ENCODE data around the gene ELMOD3. TPM values are rescaled to one million over a fixed set of nuclear protein-coding genes. Genes with fewer than 3 reads are reported as not detected.

ELMOD3 gene
- polyA plus RNA-seq, 3 donors = 6.1 to 53.3 (median 7.2) TPM

GRCh38 chr2:85420536-85421259 lies 66.1 kb downstream of the ELMOD3 start:
- Histone ChIP-seq H2AFZ (ENCODE audit: insufficient read depth, low read depth, low read length, poor library complexity, severe bottlenecking) (peak overlapping the region; percentile 93), H4K20me1 (ENCODE audit: insufficient read depth, low read length) (no peaks in the 10 kb centered on the region), H3K4me1 (ENCODE audit: control insufficient read depth in 1 of 2, insufficient read depth in 2 of 2, low read length in 2 of 2) (peaks cover 44 to 56% of the 10 kb centered on the region in 2 donors), H3K9me3 (replicated peaks in 1 of 2; ENCODE audit: control insufficient read depth in 1 of 2, insufficient read depth in 1 of 2, low read length in 2 of 2) (no peaks in the 10 kb centered on the region), H3K79me2 (ENCODE audit: insufficient read depth, low read length) (peaks cover 8% of the 10 kb centered on the region), H3K36me3 (replicated peaks in 1 of 2; ENCODE audit: control insufficient read depth in 1 of 2, insufficient read depth in 2 of 2, low read length in 2 of 2) (no peaks in the 10 kb centered on the region), H3K4me3 (replicated peaks in 1 of 3; ENCODE audit: low read depth in 2 of 3, low read length in 3 of 3) (peak overlapping the region in 1 of 3 experiments; percentile 40), H3K27ac (ENCODE audit: low read depth in 1 of 2, low read length in 2 of 2) (peak overlapping the region in 1 of 2 donors; percentile 68), H3K4me2 (replicated peaks; ENCODE audit: extremely low read depth, low read length, poor library complexity, severe bottlenecking) (peak overlapping the region; percentile 54), H3K9ac (ENCODE audit: insufficient read depth, low read length, poor library complexity, severe bottlenecking) (peak overlapping the region; percentile 33), H3K27me3 (ENCODE audit: control insufficient read depth in 2 of 2, insufficient read depth in 2 of 2, low read length in 2 of 2) (no peaks in the 10 kb centered on the region)
- WGBS (ENCODE audit: insufficient coverage) = 26% methylated on average over 15 of the region's 22 CpGs
- H3K9me3 Mint-ChIP-seq = peaks cover 0 to 2% (median 0%) of the 10 kb centered on the region in 7 donors
- H3K4me3 Mint-ChIP-seq = peak overlapping the region; percentile 64 to 76
- H3K4me1 Mint-ChIP-seq = peaks cover 52% of the 10 kb centered on the region
- intact Hi-C loops (cut with micrococcal nuclease) = loop anchor here (1.0 to 5.0 kb wide), 3 partner anchors 117 to 132 kb away; partner anchors contain the start of gene MAT2A (in 1 of the 2)
- DNase-seq = peak; percentile 84 to 86 (median 86)
- peak overlapping the region; percentile 51 to 94 (median 87) for H3K27ac Mint-ChIP-seq
- no peaks in the 10 kb centered on the region for H3K36me3 Mint-ChIP-seq
- peaks cover 0 to 3% (median 0%) of the 10 kb centered on the region in 3 donors for H3K27me3 Mint-ChIP-seq (ENCODE audit: low read depth in 3 of 3)
- peak; percentile 99 for TF ChIP-seq CTCF (IDR thresholded peaks at IDR 0.05)

GRCh38 chr2:85421260-85422071 lies 66.9 kb downstream of the ELMOD3 start:
- Mint-ChIP-seq H3K27ac (peak overlapping the region; percentile 33 to 94 (median 87)), H3K27me3 (ENCODE audit: low read depth in 3 of 3) (peaks cover 0 to 3% (median 0%) of the 10 kb centered on the region in 3 donors), H3K9me3 (peaks cover 0 to 2% (median 0%) of the 10 kb centered on the region in 7 donors), H3K4me3 (peak overlapping the region; percentile 64 to 76), H3K36me3 (peaks cover 0 to 1% of the 10 kb centered on the region in 2 donors), H3K4me1 (peaks cover 44% of the 10 kb centered on the region)
- Histone ChIP-seq H3K27ac (ENCODE audit: low read depth in 1 of 2, low read length in 2 of 2) (peak overlapping the region in 1 of 2 donors; percentile 68), H3K9me3 (replicated peaks in 1 of 2; ENCODE audit: control insufficient read depth in 1 of 2, insufficient read depth in 1 of 2, low read length in 2 of 2) (no peaks in the 10 kb centered on the region), H3K79me2 (ENCODE audit: insufficient read depth, low read length) (peaks cover 8% of the 10 kb centered on the region), H3K27me3 (ENCODE audit: control insufficient read depth in 2 of 2, insufficient read depth in 2 of 2, low read length in 2 of 2) (no peaks in the 10 kb centered on the region), H3K4me2 (replicated peaks; ENCODE audit: extremely low read depth, low read length, poor library complexity, severe bottlenecking) (peak overlapping the region; percentile 54), H4K20me1 (ENCODE audit: insufficient read depth, low read length) (no peaks in the 10 kb centered on the region), H3K4me1 (ENCODE audit: control insufficient read depth in 1 of 2, insufficient read depth in 2 of 2, low read length in 2 of 2) (peaks cover 36 to 49% of the 10 kb centered on the region in 2 donors), H3K36me3 (replicated peaks in 1 of 2; ENCODE audit: control insufficient read depth in 1 of 2, insufficient read depth in 2 of 2, low read length in 2 of 2) (no peaks in the 10 kb centered on the region), H3K4me3 (replicated peaks in 1 of 3; ENCODE audit: low read depth in 2 of 3, low read length in 3 of 3) (peak overlapping the region in 1 of 3 experiments; percentile 40), H2AFZ (ENCODE audit: insufficient read depth, low read depth, low read length, poor library complexity, severe bottlenecking) (peak overlapping the region; percentile 93), H3K9ac (ENCODE audit: insufficient read depth, low read length, poor library complexity, severe bottlenecking) (peak overlapping the region; percentile 33)
- TF ChIP-seq CTCF (IDR thresholded peaks at IDR 0.05) = no peak
- WGBS (ENCODE audit: insufficient coverage) = 60% methylated on average over 13 of the region's 13 CpGs
- intact Hi-C loops (cut with micrococcal nuclease) = loop anchor here (2.0 to 5.0 kb wide), 2 partner anchors 116 to 131 kb away; partner anchors contain the start of gene MAT2A (in 1 of the 2)
- DNase-seq = no peak
